Measurements from ENCODE around the gene METTL15. TPM values are rescaled to one million over a fixed set of nuclear protein-coding genes. Genes with fewer than 3 reads are reported as not detected.
"Not testable (repeated sequence)": the region's sequence is repeated elsewhere in the genome, so short reads cannot be mapped to it uniquely, and the experiment has no call there.

The METTL15 gene
- total RNA-seq, 2 donors from 2014 or later: 9.4 to 9.5 TPM

DNA sequence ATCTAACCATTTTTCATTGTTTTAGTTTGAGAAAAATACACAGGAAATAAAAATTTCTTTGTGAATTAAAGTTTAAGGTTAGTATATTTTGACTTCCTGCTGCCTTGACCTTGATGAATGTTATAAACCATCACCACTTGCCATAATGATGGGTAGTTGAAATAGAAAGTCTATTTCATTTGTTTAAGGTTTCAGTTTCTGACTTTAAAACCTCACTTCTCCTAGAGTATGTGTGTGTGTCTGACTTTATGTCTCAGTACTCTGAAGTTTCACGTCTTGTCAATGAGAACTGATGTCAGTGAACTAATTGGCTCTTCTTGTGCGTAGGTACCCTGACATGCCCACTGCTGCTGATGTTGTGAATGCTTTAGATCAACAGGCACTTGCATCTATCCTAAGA lies 188.2 kb downstream of the METTL15 start:
- DNase-seq (no peak), ATAC-seq (no peak)
- H3K27ac Mint-ChIP-seq: no peak overlapping the region
- H3K36me3 Mint-ChIP-seq (ENCODE audit: low read depth): peaks cover 11% of the 10 kb centered on the region
- peaks cover 2% of the 10 kb centered on the region for H3K4me1 Mint-ChIP-seq
- no peaks in the 10 kb centered on the region for H3K9me3 ChIP-seq (ENCODE audit: control insufficient read depth, low read length, poor library complexity, severe bottlenecking)
- no peaks in the 10 kb centered on the region for H3K27me3 Mint-ChIP-seq
- no peak overlapping the region for H3K4me3 Mint-ChIP-seq

DNA sequence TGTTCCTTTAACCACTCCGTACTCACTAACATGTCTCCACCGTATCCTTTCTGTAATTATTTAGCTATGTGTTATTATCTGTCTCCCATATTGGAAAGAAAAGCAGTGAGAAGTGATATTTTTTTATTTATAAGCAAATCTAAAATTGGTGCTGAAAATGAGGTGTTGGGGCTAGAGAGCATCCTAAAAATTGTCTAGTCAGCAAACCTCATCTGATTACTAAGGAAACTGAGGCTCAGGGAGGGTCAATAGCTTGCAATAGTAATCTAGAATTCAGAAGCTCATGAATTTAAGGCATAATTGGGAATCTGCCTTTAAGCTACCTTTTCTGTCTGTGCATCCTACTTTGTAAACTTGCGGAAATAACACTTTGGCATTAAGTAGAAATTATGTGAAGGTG lies 190.0 kb downstream of the METTL15 start:
- Mint-ChIP-seq H3K4me1 (peaks cover 2% of the 10 kb centered on the region), H3K27me3 (no peaks in the 10 kb centered on the region), H3K27ac (no peak overlapping the region), H3K36me3 (ENCODE audit: low read depth) (peaks cover 13% of the 10 kb centered on the region), H3K4me3 (no peak overlapping the region)
- DNase-seq (no peak), ATAC-seq (no peak)
- H3K9me3 ChIP-seq (ENCODE audit: control insufficient read depth, low read length, poor library complexity, severe bottlenecking): no peaks in the 10 kb centered on the region

DNA sequence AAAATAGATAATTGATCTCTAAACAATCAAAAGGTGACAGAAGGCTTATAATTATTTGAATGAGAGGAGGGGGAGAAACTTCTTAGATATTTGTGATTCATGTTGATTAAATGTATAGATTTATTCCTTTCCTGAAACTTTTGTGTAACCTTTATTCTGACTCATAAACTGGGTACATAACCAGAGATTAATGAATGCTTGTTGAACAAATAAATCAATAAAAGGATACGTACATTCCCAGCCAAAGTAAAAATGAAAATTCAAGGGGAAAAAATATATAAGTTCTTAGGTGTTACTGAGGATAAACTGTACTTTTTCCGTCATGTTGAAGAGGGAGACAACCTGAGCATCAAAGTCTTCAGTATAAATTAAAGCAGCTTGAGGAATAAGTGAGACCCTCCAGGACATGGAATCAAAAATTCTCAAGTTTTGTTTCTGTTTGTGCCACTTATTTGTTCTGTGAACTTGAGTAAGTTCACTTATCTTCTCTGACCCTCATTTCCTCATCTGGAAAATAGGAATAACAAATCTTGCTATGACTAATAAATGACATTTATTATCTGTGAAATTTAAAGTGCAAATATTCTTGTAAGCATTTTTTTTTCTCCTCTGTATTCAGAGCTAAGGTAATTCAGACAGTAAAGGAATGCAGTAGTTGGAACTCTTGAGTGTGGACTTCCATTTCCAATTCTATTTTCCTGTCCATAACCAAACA lies 195.4 kb downstream of the METTL15 start:
- no peak overlapping the region for H3K27ac Mint-ChIP-seq
- no peak overlapping the region for H3K4me3 Mint-ChIP-seq
- no peaks in the 10 kb centered on the region for H3K27me3 Mint-ChIP-seq
- peaks cover 3% of the 10 kb centered on the region for H3K9me3 ChIP-seq (ENCODE audit: control insufficient read depth, low read length, poor library complexity, severe bottlenecking)
- no peak for DNase-seq
- no peaks in the 10 kb centered on the region for H3K4me1 Mint-ChIP-seq
- H3K36me3 Mint-ChIP-seq (ENCODE audit: low read depth): peaks cover 6% of the 10 kb centered on the region
- ATAC-seq: no peak

DNA sequence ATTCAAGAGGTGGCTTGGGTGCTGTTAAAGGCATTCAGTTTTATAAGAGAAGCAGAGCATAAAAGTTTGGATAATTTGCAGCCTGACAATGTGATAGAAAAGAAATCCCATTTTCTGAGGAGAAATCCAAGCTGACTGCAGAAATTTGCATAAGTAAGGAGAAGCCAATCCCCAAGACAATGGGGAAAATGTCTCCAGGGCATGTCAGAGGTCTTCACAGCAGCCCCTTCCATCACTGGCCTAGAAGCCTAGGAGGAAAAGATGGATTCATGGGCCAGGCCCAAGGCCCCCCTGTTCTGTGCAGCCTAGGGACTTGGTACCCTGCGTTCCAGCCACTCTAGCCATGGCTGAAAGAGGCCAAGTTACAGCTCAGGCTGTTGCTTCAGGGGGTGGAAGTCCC lies 207.3 kb downstream of the METTL15 start:
- Mint-ChIP-seq H3K4me1 (no peaks in the 10 kb centered on the region), H3K4me3 (no peak overlapping the region), H3K27ac (no peak overlapping the region), H3K36me3 (ENCODE audit: low read depth) (peaks cover 13% of the 10 kb centered on the region), H3K27me3 (no peaks in the 10 kb centered on the region)
- no peak for DNase-seq
- H3K9me3 ChIP-seq (ENCODE audit: control insufficient read depth, low read length, poor library complexity, severe bottlenecking): no peaks in the 10 kb centered on the region
- ATAC-seq: no peak

DNA sequence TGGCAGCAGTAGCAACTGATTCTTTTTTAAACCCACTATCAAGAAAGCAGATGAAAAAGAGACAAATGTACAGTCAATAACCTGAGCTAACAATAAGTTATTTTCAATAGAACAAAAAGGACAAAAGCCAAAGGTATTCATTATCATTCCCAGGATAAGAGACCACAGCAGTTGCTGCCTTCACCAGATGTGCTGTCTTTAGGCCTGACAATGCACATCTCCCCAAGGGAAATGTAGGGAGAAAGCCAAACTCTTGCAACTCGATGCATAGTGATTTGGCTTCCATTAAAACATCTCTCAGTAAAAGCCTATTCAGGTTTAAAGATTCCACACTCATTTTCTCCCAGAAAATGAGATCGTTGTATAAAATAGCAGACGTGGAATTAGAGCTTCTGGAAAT lies 210.7 kb downstream of the METTL15 start:
- no peak for ATAC-seq
- Mint-ChIP-seq H3K4me1 (no peaks in the 10 kb centered on the region), H3K36me3 (ENCODE audit: low read depth) (peaks cover 13% of the 10 kb centered on the region), H3K27ac (no peak overlapping the region), H3K27me3 (no peaks in the 10 kb centered on the region), H3K4me3 (no peak overlapping the region)
- DNase-seq: no peak
- H3K9me3 ChIP-seq (ENCODE audit: control insufficient read depth, low read length, poor library complexity, severe bottlenecking): no peaks in the 10 kb centered on the region

DNA sequence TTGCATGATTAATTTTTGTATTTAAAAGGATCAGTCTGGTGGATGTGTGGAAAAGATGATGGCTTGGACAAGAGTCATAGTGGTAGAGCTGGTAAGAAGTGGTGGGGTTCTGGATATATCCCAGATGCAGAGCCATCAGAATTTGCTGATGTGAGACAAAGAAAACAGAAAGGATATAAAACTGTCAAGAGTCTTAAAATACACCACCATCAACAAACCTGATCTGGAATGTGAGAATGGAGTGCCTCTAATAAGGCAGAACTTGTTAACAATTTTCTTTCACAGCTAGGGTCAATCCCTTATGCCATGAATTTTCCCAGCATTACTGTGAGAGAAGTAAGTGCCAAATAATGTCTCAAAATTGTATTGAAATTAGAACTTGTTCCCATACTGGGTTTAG lies 215.4 kb downstream of the METTL15 start:
- H3K27ac Mint-ChIP-seq: no peak overlapping the region
- H3K36me3 Mint-ChIP-seq (ENCODE audit: low read depth): no peaks in the 10 kb centered on the region
- DNase-seq: no peak
- no peak overlapping the region for H3K4me3 Mint-ChIP-seq
- H3K27me3 Mint-ChIP-seq: no peaks in the 10 kb centered on the region
- no peaks in the 10 kb centered on the region for H3K4me1 Mint-ChIP-seq
- no peak for ATAC-seq
- no peaks in the 10 kb centered on the region for H3K9me3 ChIP-seq (ENCODE audit: control insufficient read depth, low read length, poor library complexity, severe bottlenecking)

DNA sequence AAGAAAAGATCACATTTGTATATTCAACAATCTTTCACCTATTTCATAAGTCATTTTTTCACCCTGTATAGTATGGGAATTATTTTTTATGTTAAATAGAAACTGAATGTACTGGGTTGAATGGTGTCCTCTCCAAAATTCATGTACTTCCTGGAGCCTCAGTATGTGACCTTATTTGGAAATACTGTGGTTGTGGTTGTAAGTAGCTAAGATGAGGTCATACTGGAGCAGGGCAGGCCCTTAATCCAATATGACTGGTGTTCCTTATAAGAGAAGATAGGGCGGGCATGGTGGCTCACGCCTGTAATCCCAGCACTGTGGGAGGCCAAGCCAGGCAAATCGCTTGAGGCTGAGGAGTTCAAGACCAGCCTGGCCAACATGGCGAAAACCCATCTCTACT lies 224.2 kb downstream of the METTL15 start:
- ATAC-seq; H3K27me3 Mint-ChIP-seq; DNase-seq; H3K9me3 ChIP-seq (ENCODE audit: control insufficient read depth, low read length, poor library complexity, severe bottlenecking); H3K4me1 Mint-ChIP-seq; H3K36me3 Mint-ChIP-seq (ENCODE audit: low read depth); H3K27ac Mint-ChIP-seq; H3K4me3 Mint-ChIP-seq: not testable (repeated sequence)

DNA sequence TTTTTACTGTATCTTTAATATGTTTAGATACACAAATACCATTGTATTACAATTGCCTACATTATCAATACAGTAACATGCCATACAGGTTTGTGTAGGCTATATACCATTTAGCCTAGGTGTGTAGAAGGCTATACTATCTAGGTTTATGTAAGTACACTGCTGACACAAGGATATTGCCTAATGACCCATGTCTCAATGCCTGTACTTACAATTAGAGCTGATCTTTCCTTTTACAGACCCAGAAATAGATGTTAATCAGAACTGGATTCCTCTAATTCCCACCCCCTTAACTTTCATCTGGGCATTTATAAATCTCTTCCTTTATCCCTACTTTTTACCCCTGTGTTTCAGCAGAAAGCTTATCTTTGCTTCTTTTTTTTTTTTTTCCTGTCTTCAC lies 229.5 kb downstream of the METTL15 start:
- Mint-ChIP-seq H3K27me3 (no peaks in the 10 kb centered on the region), H3K27ac (no peak overlapping the region), H3K4me1 (no peaks in the 10 kb centered on the region), H3K36me3 (ENCODE audit: low read depth) (no peaks in the 10 kb centered on the region), H3K4me3 (no peak overlapping the region)
- ATAC-seq: no peak
- DNase-seq: no peak
- peaks cover 6% of the 10 kb centered on the region for H3K9me3 ChIP-seq (ENCODE audit: control insufficient read depth, low read length, poor library complexity, severe bottlenecking)

DNA sequence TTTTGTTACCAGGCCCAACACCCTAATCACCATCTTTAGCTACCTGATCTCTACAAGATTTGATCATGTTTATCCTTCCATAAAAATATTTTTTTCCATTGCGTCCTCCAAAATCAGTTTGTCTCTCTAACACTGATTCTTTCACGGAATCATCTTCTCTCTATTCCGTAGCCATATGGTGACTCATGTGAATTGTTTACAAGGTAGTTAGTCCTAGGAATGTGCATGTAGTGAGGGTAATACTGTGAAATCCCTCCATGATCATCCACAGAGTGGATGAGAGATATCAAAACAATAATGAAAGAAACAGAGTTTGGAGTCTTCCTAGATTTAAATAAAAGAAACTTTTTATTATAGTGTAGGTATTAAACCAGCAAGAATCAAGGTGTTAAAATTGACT lies 230.2 kb downstream of the METTL15 start:
- Mint-ChIP-seq H3K27ac (no peak overlapping the region), H3K36me3 (ENCODE audit: low read depth) (no peaks in the 10 kb centered on the region), H3K4me1 (no peaks in the 10 kb centered on the region), H3K4me3 (no peak overlapping the region), H3K27me3 (no peaks in the 10 kb centered on the region)
- peaks cover 6% of the 10 kb centered on the region for H3K9me3 ChIP-seq (ENCODE audit: control insufficient read depth, low read length, poor library complexity, severe bottlenecking)
- ATAC-seq: no peak
- DNase-seq: no peak

DNA sequence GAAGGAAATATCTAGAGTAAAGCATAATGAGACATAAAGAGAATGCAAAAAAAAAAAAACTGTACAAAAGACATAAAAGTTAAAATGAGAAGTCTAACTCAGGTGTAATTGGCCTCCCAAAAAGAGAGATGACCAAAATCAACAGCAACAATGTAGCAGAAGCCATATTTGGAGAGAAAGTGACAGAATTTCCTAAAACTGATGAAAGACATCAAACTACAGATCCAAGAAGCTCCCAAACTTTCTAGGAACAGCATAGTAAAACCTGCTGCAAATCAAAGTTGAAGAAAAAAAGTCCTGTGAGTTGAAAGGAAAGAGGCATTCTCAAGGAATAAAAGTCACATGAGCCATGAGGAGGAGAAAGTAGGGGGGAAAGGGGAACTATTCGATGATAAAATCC lies 231.3 kb downstream of the METTL15 start:
- H3K27me3 Mint-ChIP-seq: no peaks in the 10 kb centered on the region
- H3K4me3 Mint-ChIP-seq: no peak overlapping the region
- no peak for ATAC-seq
- peaks cover 6% of the 10 kb centered on the region for H3K9me3 ChIP-seq (ENCODE audit: control insufficient read depth, low read length, poor library complexity, severe bottlenecking)
- H3K36me3 Mint-ChIP-seq (ENCODE audit: low read depth): no peaks in the 10 kb centered on the region
- DNase-seq: no peak
- no peaks in the 10 kb centered on the region for H3K4me1 Mint-ChIP-seq
- no peak overlapping the region for H3K27ac Mint-ChIP-seq

DNA sequence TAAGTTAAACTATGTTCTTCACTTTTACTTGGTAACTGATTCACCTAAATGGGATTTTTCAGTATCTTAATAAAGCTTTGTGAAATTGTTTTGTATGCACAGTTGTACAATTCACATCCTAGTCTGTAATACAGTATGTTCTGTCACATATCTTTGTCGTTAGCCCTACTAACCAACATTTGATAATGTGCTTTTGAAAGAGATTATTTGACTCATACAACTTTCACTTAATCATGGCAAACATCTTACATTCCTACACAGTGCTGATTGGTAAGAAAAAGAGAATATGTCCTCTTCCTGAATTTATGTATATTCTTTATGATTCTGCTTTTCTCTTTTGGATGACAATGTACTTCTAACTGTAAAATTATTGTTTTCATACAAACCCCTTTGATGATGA lies 234.5 kb downstream of the METTL15 start:
- no peak overlapping the region for H3K4me3 Mint-ChIP-seq
- peaks cover 6% of the 10 kb centered on the region for H3K9me3 ChIP-seq (ENCODE audit: control insufficient read depth, low read length, poor library complexity, severe bottlenecking)
- H3K27ac Mint-ChIP-seq: no peak overlapping the region
- H3K4me1 Mint-ChIP-seq: no peaks in the 10 kb centered on the region
- no peaks in the 10 kb centered on the region for H3K27me3 Mint-ChIP-seq
- no peak for DNase-seq
- ATAC-seq: no peak
- no peaks in the 10 kb centered on the region for H3K36me3 Mint-ChIP-seq (ENCODE audit: low read depth)

DNA sequence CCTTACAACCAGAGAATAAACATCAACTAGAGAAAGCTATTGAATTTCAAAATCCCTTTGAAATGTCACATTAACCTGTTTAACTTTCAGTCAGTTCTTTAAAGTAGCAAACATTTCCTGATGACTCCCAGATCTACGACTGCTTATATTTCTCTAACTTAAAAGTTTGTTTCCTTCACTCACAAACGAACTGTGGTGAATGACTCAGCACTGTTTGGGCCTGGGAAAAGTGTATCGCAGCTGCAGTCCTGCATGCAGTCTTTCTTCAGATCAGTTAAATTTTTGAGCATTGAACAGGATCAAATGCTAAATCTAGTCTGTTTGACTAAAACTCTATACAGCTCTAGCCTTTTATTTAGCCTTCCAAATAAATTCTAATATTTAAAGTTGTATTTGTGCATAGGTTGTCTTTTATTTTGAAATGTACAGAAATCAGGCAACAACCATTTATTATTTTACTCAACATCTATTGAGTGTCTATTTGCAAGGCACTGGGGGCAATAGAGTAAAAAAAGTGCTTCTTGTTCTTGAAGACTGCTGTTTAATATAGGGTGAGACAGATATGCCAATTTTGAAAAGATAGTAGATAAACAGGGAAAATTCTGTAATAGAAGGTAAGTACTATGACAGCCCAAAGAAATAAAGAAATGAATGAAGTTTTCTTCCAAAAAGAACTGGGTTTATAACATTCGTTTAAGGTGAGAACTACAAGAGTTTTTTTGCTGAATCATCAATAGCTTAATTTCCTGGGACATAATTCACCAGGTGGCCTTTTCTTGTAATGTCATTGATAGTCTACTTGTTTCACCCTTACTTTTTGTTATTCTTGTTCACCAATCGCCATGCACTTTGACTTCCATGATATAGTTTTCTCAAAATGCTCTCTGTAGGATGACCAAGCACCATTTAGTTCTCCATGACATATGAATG lies 235.4 kb downstream of the METTL15 start:
- H3K27ac Mint-ChIP-seq: no peak overlapping the region
- no peak for DNase-seq
- H3K4me3 Mint-ChIP-seq: no peak overlapping the region
- H3K4me1 Mint-ChIP-seq: no peaks in the 10 kb centered on the region
- no peak for ATAC-seq
- no peaks in the 10 kb centered on the region for H3K36me3 Mint-ChIP-seq (ENCODE audit: low read depth)
- no peaks in the 10 kb centered on the region for H3K27me3 Mint-ChIP-seq
- peaks cover 6% of the 10 kb centered on the region for H3K9me3 ChIP-seq (ENCODE audit: control insufficient read depth, low read length, poor library complexity, severe bottlenecking)

DNA sequence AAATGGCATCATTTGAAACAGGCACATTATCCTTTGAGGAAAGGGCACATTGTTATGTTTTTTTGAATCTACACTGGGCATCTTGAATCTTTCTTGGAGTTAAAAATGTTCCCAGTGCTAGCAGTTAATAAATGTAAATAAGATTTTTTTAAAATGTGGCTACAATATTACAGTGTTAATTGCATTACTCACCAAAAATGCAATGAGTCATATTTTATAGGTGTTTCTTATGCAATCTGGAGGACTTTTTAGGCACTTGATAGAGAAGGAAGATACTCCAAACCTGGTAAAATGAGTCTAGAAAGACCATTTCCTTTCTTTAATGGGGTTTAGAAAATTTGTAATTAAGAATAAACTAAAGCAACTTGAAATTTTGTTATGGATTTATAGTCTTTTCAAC lies 238.0 kb downstream of the METTL15 start:
- DNase-seq (no peak), ATAC-seq (no peak)
- Mint-ChIP-seq H3K27ac (no peak overlapping the region), H3K27me3 (no peaks in the 10 kb centered on the region), H3K36me3 (ENCODE audit: low read depth) (no peaks in the 10 kb centered on the region), H3K4me3 (no peak overlapping the region), H3K4me1 (no peaks in the 10 kb centered on the region)
- no peaks in the 10 kb centered on the region for H3K9me3 ChIP-seq (ENCODE audit: control insufficient read depth, low read length, poor library complexity, severe bottlenecking)

DNA sequence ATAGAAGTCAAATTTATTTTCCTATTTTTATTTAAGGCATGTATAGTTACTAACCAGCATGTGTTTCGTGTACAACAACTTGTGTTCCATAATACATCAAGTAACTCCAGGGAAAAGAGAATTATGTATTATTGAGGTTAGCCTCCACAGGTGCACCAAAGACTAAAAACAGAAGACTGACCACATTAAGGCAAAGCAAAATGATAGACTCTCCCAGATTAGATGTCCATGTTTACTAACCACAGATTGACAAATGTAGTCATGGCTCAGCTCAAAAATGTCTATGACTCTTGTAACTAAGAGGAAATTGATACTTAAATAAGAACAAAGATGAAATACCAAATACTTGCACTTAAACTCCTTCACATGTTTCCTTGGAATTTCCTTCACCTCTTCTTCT lies 238.5 kb downstream of the METTL15 start:
- no peak overlapping the region for H3K4me3 Mint-ChIP-seq
- H3K4me1 Mint-ChIP-seq: no peaks in the 10 kb centered on the region
- no peaks in the 10 kb centered on the region for H3K36me3 Mint-ChIP-seq (ENCODE audit: low read depth)
- no peak for ATAC-seq
- no peaks in the 10 kb centered on the region for H3K9me3 ChIP-seq (ENCODE audit: control insufficient read depth, low read length, poor library complexity, severe bottlenecking)
- no peak overlapping the region for H3K27ac Mint-ChIP-seq
- H3K27me3 Mint-ChIP-seq: no peaks in the 10 kb centered on the region
- no peak for DNase-seq
